ENCODE results near the gene APBB2. TPM values are rescaled to one million over a fixed set of nuclear protein-coding genes. Genes with fewer than 3 reads are reported as not detected.
A peak's percentile ranks its signal among the peaks of the same experiment; 100 is the strongest.

Gene APBB2
- total and polyA plus RNA-seq, 2 experiments from 2014 or later, result 35.8 to 74.8 TPM

DNA sequence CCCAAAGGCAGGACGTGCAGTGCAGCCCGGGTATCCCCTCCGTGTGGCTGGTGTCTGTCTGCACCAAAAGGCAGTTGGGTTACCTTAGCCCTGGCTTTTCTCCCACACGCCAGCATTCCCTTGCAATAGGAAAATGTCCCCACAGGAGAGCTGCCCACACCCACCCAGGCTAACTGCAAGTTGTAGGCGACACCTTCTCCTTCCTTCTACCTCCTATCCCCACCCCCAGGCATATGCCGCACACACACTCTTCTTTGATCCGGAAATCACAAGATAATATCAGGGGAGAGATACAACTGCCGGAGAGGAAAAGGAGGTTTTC, 444 bp upstream of the APBB2 start:
- Histone ChIP-seq H3K27ac (ENCODE audit: low read depth) (no peak overlapping the region), H3K9me2 (ENCODE audit: insufficient read depth) (no peaks in the 10 kb centered on the region), H3K36me3 (ENCODE audit: insufficient read depth) (no peaks in the 10 kb centered on the region), H2AFZ (peak overlapping the region; percentile 67; the same call in 1 of the 2 replicates), H3K4me2 (peak overlapping the region; percentile 95), H4K20me1 (replicated peaks; ENCODE audit: insufficient read depth) (peaks cover 15% of the 10 kb centered on the region), H3K27me3 (ENCODE audit: insufficient read depth) (peaks cover 13% of the 10 kb centered on the region; the same call in 1 of the 2 replicates), H3K79me2 (replicated peaks; ENCODE audit: insufficient read depth) (peaks cover 39% of the 10 kb centered on the region), H3F3A (replicated peaks; ENCODE audit: low read depth) (peaks cover 15% of the 10 kb centered on the region; the same call in 1 of the 2 replicates), H3K4me3 (peak overlapping the region; percentile 89), H3K4me1 (ENCODE audit: insufficient read depth) (peaks cover 32% of the 10 kb centered on the region)
- Mint-ChIP-seq H3K4me1 (peaks cover 43% of the 10 kb centered on the region), H3K36me3 (ENCODE audit: low read depth) (no peaks in the 10 kb centered on the region), H3K27ac (no peak overlapping the region), H3K4me3 (peak overlapping the region; percentile 77), H3K9me3 (no peaks in the 10 kb centered on the region), H3K27me3 (ENCODE audit: insufficient read depth, low read depth, poor library complexity) (peaks cover 28% of the 10 kb centered on the region)
- TF ChIP-seq ZNF114 (CRISPR knock-in tag; IDR thresholded peaks at IDR 0.05) (no peak), CTCF (conservative IDR thresholded peaks at IDR 0.05; ENCODE audit: low read depth in 2 of 2) (no peak; a peak in 1 of 4 replicates), EZH2 (IDR thresholded peaks at IDR 0.05; ENCODE audit: low read depth, unreplicated experiment) (no peak), ZNF331 (CRISPR knock-in tag; IDR thresholded peaks at IDR 0.05; ENCODE audit: low read depth) (no peak), EZH2phosphoT487 (IDR thresholded peaks at IDR 0.05; ENCODE audit: unreplicated experiment) (no peak), STAT1 (IDR thresholded peaks at IDR 0.05; ENCODE audit: unreplicated experiment) (no peak), NANOG (IDR thresholded peaks at IDR 0.05; ENCODE audit: borderline replicate concordance) (no peak), CREB1 (CRISPR knock-in tag; IDR thresholded peaks at IDR 0.05; ENCODE audit: low read depth) (no peak)
- TF ChIP-seq, protein P1, sequence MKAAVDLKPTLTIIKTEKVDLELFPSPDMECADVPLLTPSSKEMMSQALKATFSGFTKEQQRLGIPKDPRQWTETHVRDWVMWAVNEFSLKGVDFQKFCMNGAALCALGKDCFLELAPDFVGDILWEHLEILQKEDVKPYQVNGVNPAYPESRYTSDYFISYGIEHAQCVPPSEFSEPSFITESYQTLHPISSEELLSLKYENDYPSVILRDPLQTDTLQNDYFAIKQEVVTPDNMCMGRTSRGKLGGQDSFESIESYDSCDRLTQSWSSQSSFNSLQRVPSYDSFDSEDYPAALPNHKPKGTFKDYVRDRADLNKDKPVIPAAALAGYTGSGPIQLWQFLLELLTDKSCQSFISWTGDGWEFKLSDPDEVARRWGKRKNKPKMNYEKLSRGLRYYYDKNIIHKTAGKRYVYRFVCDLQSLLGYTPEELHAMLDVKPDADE (IDR thresholded peaks at IDR 0.05), result no peak
- ATAC-seq (no peak), DNase-seq (ENCODE audit: low spot score) (no peak)

DNA sequence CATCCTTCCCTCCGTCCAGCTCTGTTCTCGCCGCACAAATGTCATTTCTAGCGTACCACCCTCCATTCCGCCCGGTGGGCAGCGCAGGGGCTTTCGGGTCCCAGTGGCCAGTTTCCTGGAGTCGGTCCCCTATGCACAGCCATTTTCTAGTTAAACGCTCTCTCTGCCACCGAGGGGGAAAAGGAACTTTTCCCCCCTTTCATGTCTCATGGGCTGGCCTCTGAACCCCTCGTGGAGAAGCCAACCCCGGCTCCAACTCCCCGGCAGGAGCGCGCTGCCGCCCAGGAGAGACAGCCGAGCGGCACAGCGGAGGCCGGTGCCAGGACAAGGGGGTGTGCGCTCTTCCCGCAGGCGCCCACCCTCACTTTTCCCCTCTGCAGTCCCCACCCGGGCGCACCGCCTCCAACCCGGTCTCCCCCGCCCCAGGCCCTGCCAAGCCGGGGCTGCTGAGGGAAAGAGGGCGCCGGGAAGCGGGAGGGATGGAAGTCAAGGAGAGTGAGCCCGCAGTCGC, 662 bp downstream of the APBB2 start:
- H3K36me3 ChIP-seq (ENCODE audit: insufficient read depth), result no peaks in the 10 kb centered on the region
- no peak overlapping the region for H3K27ac Mint-ChIP-seq
- no peak for DNase-seq (ENCODE audit: low spot score)
- peaks cover 37% of the 10 kb centered on the region for H3K4me1 ChIP-seq (ENCODE audit: insufficient read depth)
- H3K4me2 ChIP-seq, result peak overlapping the region; percentile 87
- peaks cover 18% of the 10 kb centered on the region for H4K20me1 ChIP-seq (replicated peaks; ENCODE audit: insufficient read depth)
- peaks cover 47% of the 10 kb centered on the region for H3K4me1 Mint-ChIP-seq
- H3K4me3 ChIP-seq, result peak overlapping the region; percentile 89
- H3K27ac ChIP-seq (ENCODE audit: low read depth), result no peak overlapping the region
- H3K27me3 ChIP-seq (ENCODE audit: insufficient read depth), result peaks cover 13% of the 10 kb centered on the region; the same call in 1 of the 2 replicates
- H3K79me2 ChIP-seq (replicated peaks; ENCODE audit: insufficient read depth), result peaks cover 50% of the 10 kb centered on the region
- H3K4me3 Mint-ChIP-seq, result peak overlapping the region; percentile 88
- peaks cover 27% of the 10 kb centered on the region for H3K27me3 Mint-ChIP-seq (ENCODE audit: insufficient read depth, low read depth, poor library complexity)
- no peaks in the 10 kb centered on the region for H3K9me2 ChIP-seq (ENCODE audit: insufficient read depth)
- no peaks in the 10 kb centered on the region for H3K36me3 Mint-ChIP-seq (ENCODE audit: low read depth)
- peak; percentile 18 for ATAC-seq
- H2AFZ ChIP-seq, result peak overlapping the region; percentile 14; the same call in 1 of the 2 replicates
- no peaks in the 10 kb centered on the region for H3K9me3 Mint-ChIP-seq
- H3F3A ChIP-seq (replicated peaks; ENCODE audit: low read depth), result peaks cover 15% of the 10 kb centered on the region; the same call in 1 of the 2 replicates
- TF ChIP-seq CTCF (conservative IDR thresholded peaks at IDR 0.05; ENCODE audit: low read depth in 2 of 2) (no peak), ZNF114 (CRISPR knock-in tag; IDR thresholded peaks at IDR 0.05) (no peak), EZH2phosphoT487 (IDR thresholded peaks at IDR 0.05; ENCODE audit: unreplicated experiment) (no peak)
- TF ChIP-seq, protein P2, sequence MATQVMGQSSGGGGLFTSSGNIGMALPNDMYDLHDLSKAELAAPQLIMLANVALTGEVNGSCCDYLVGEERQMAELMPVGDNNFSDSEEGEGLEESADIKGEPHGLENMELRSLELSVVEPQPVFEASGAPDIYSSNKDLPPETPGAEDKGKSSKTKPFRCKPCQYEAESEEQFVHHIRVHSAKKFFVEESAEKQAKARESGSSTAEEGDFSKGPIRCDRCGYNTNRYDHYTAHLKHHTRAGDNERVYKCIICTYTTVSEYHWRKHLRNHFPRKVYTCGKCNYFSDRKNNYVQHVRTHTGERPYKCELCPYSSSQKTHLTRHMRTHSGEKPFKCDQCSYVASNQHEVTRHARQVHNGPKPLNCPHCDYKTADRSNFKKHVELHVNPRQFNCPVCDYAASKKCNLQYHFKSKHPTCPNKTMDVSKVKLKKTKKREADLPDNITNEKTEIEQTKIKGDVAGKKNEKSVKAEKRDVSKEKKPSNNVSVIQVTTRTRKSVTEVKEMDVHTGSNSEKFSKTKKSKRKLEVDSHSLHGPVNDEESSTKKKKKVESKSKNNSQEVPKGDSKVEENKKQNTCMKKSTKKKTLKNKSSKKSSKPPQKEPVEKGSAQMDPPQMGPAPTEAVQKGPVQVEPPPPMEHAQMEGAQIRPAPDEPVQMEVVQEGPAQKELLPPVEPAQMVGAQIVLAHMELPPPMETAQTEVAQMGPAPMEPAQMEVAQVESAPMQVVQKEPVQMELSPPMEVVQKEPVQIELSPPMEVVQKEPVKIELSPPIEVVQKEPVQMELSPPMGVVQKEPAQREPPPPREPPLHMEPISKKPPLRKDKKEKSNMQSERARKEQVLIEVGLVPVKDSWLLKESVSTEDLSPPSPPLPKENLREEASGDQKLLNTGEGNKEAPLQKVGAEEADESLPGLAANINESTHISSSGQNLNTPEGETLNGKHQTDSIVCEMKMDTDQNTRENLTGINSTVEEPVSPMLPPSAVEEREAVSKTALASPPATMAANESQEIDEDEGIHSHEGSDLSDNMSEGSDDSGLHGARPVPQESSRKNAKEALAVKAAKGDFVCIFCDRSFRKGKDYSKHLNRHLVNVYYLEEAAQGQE (IDR thresholded peaks at IDR 0.05; ENCODE audit: unreplicated experiment), result no peak
